Heart left ventricle (tissue), 13 donors: Measurements from ENCODE around the gene SLC2A10.

Source experiments
- CTCF ChIP-seq, 12 donors: fragments of 200-600 bp; sonication (generic) in 4 of 12; IDR thresholded peaks; one replicate each; pipeline versions ENCODE4 v1.5.0 to v1.8.0; 2018 to 2022; ENCODE audit warnings: antibody characterized with exemption in 12 of 12, mild to moderate bottlenecking in 5 of 12
- POLR2A ChIP-seq, 2 donors: fragments of 450-650 bp; IDR thresholded peaks; one replicate each; pipeline ENCODE4 v1.6.1; 2017; ENCODE audit warnings: antibody characterized with exemption in 2 of 2, mild to moderate bottlenecking in 2 of 2, moderate library complexity in 2 of 2
- donor health status: ischemic (EF 13 %, LVEDD 7.1; RV severe dilation, severe dysfunction).
- donor health status: DM: no; HTN: yes; CAD: no.
- donor health status: DM: no; HTN: no; CAD: no.
- donor health status: ischemic (EF 25% LVEDD 6.9; RV normal size, moderate dysfunction).
- donor health status: ischemic (EF 25% LVEDD 5.7; RV mildly dilated, moderate dysfunction).
- donor health status: ischemic (EF 35%, LVEDD 5.7; RV mildly dilated, moderate dysfunction).
- donor health status: nonischemic (EF 11% LVEDD 7.7; RV severe dilation, severe dysfunction).
- donor health status: DM: yes; HTN: yes; CAD: no.
- donor health status: PGD.
- donor health status: ischemic (EF 29% LVEDD 5.4; RV normal size, mild dysfunction).
- donor health status: nonischemic (EF 23%, LVEDD 6.1; RV moderate dilation, normal function).

GRCh38 chr20:46741924-46742668 is 32.6 kb downstream of the SLC2A10 start:
- TF ChIP-seq POLR2A (IDR thresholded peaks at IDR 0.05) (no peak), CTCF (IDR thresholded peaks at IDR 0.05) (no peak)
